ENCODE measurements around the gene SRMS. TPM values are rescaled to one million over a fixed set of nuclear protein-coding genes. Genes with fewer than 3 reads are reported as not detected.

Gene SRMS
- total and polyA plus RNA-seq, 2 of the 13 experiments (the other 11 are each of a cell fraction or from before 2014, with no cell fraction given) = not detected

GRCh38 chr20:63495741-63496595 lies 51.6 kb downstream of the SRMS start (continued):
- TF ChIP-seq ZHX1 (CRISPR knock-in tag; IDR thresholded peaks at IDR 0.05; ENCODE audit: low read depth) = no peak
- TF ChIP-seq PAF1 (CRISPR knock-in tag; IDR thresholded peaks at IDR 0.05) = no peak
- TF ChIP-seq ZNF407 (CRISPR knock-in tag; IDR thresholded peaks at IDR 0.05; ENCODE audit: not compliant biosample characterization) = no peak
- TF ChIP-seq STAG1 (CRISPR knock-in tag; IDR thresholded peaks at IDR 0.05) = peak; percentile 68
- no peak for TF ChIP-seq ZNF713 (CRISPR knock-in tag; IDR thresholded peaks at IDR 0.05)
- TF ChIP-seq GPBP1L1 (CRISPR knock-in tag; IDR thresholded peaks at IDR 0.05) = no peak
- no peak for TF ChIP-seq ZNF691 (CRISPR knock-in tag; IDR thresholded peaks at IDR 0.05; ENCODE audit: borderline replicate concordance, low read depth)
- peak; percentile 69 for TF ChIP-seq ZNF276 (CRISPR knock-in tag; IDR thresholded peaks at IDR 0.05; ENCODE audit: low read depth)
- TF ChIP-seq CENPT (CRISPR knock-in tag; IDR thresholded peaks at IDR 0.05; ENCODE audit: low read depth) = no peak
- TF ChIP-seq ZNF547 (CRISPR knock-in tag; IDR thresholded peaks at IDR 0.05) = no peak
